Central memory CD8-positive, alpha-beta T cell (primary cell): ENCODE data around the gene MKRN2.

ENCODE experiments used
- ATAC-seq: fragments of 150-1000 bp; cut with Tn5 transposase; replicated peaks from 2 replicates; pipeline ENCODE4 v1.10.0; 2022; ENCODE audit warnings: mild to moderate bottlenecking, moderate FRiP score, moderate number of reproducible peaks; ENCODE audit not compliant: poor library complexity, severe bottlenecking; ENCODE audit errors: extremely low read depth
- DNase-seq, 2 donors: peaks; one replicate each; pipeline ENCODE4 v3.0.0; 2021; ENCODE audit warnings: low spot score in 2 of 2
- H3K27ac Mint-ChIP-seq: one replicate; pipeline ENCODE4 v1.8.0; 2022; ENCODE audit warnings: low read depth, mild to moderate bottlenecking, moderate library complexity, mixed read lengths
- H3K27me3 Mint-ChIP-seq: one replicate; pipeline ENCODE4 v1.8.0; 2022; ENCODE audit warnings: mixed read lengths
- H3K36me3 Mint-ChIP-seq: one replicate; pipeline ENCODE4 v1.8.0; 2022; ENCODE audit warnings: mild to moderate bottlenecking, moderate library complexity, mixed read lengths; ENCODE audit not compliant: insufficient read depth
- H3K4me1 Mint-ChIP-seq: one replicate; pipeline ENCODE4 v1.8.0; 2022; ENCODE audit warnings: mixed read lengths
- H3K4me3 Mint-ChIP-seq: one replicate; pipeline ENCODE4 v1.8.0; 2022; ENCODE audit warnings: mild to moderate bottlenecking, moderate library complexity, mixed read lengths
- H3K9me3 Mint-ChIP-seq: one replicate; pipeline ENCODE4 v1.8.0; 2022; ENCODE audit warnings: mixed read lengths

MKRN2 gene

DNA sequence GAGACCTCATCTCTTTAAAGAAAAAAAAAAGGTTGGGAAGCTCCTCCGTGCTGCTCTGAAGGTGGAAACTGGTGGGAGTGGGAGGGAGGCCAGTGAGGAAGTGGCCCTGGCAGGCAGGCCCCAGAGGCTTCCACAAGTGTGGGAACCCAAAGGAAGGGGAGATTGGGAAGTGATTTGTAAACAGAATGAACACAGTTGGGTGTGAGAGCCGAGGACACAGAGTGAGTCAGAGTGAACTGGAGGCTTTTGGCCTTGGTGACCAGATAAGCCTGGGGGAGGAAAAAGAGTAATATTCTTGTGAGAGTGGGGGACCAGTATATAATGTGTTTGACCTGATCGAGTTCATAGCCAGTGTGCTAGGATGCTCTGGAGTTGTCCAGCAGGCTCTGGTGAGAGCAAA, 23.0 kb downstream of the MKRN2 start:
- no peak for DNase-seq
- Mint-ChIP-seq H3K27me3 (no peaks in the 10 kb centered on the region), H3K27ac (peak overlapping the region; percentile 54), H3K36me3 (peaks cover 67% of the 10 kb centered on the region), H3K4me1 (peaks cover 7% of the 10 kb centered on the region), H3K9me3 (no peaks in the 10 kb centered on the region), H3K4me3 (no peak overlapping the region)
- no peak for ATAC-seq

DNA sequence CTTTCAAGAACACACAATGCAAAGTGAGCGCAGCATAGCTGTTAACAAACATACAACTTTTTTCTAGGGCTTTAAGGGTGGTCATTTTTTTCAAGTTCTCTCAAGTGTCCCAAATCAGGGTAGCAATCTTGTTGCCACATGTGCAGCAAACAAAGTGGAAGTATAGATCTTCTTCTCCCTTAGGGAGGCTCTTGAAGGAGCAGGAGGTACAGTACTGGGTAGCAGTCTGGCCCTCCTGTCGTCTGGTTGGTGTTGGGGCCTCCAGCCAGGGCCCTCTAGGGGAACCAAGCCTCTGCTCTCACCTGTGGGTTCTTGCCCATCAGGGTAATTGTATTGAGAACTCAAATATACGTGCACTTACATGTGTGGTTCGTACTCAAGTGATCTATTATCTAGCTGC, 25.8 kb downstream of the MKRN2 start:
- peaks cover 59% of the 10 kb centered on the region for H3K36me3 Mint-ChIP-seq

DNA sequence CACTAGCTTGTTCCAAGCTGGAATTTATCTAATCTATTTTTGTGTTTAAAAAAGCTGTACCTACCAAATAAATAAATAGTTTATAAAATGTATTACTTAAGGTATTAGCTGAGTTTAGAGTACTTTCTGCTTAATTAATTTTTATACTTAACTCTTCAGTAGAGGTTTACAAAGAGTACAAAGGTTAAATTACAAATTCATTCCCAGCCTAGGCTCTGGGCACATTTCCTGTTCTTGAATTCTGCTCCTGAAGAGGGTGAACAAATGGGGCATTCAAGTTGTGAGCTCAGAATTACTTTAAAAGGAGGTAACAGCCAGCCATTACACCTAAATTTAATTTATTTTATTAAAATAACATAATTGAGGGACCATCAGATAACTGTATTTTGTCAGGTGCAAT, 26.4 kb downstream of the MKRN2 start:
- no peak overlapping the region for H3K27ac Mint-ChIP-seq
- peaks cover 56% of the 10 kb centered on the region for H3K36me3 Mint-ChIP-seq
- ATAC-seq: no peak
- peaks cover 7% of the 10 kb centered on the region for H3K4me1 Mint-ChIP-seq
- H3K27me3 Mint-ChIP-seq: no peaks in the 10 kb centered on the region
- no peak overlapping the region for H3K4me3 Mint-ChIP-seq
- H3K9me3 Mint-ChIP-seq: no peaks in the 10 kb centered on the region
- no peak for DNase-seq

More for the DNA sequence above, 25.8 kb downstream of the MKRN2 start:
- no peak for DNase-seq
- peaks cover 7% of the 10 kb centered on the region for H3K4me1 Mint-ChIP-seq
- no peak overlapping the region for H3K27ac Mint-ChIP-seq
- ATAC-seq: no peak
- H3K9me3 Mint-ChIP-seq: no peaks in the 10 kb centered on the region
- no peak overlapping the region for H3K4me3 Mint-ChIP-seq
- no peaks in the 10 kb centered on the region for H3K27me3 Mint-ChIP-seq

DNA sequence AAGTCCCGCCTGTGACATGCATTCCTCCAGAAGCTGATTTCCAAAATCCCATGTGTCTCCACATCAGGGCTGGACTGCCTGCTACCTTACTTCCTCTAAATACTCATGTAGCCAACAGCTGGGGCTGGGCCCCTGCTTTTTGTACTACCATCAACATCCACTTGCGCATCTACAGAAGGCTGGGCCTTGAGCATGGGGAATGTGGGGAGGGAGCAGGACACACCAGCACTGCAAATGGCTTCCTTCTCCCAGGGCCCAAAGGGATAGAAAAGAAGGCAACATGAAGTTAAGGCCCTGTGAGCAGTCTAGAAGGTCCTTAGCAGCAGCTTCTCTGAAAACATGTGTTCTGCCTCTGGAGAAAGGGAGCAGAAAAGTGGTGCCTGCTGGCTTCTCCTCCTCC, 27.2 kb downstream of the MKRN2 start:
- Mint-ChIP-seq H3K36me3 (peaks cover 56% of the 10 kb centered on the region), H3K4me1 (peaks cover 7% of the 10 kb centered on the region), H3K27ac (no peak overlapping the region), H3K9me3 (no peaks in the 10 kb centered on the region), H3K4me3 (no peak overlapping the region), H3K27me3 (no peaks in the 10 kb centered on the region)
- DNase-seq (no peak), ATAC-seq (no peak)

DNA sequence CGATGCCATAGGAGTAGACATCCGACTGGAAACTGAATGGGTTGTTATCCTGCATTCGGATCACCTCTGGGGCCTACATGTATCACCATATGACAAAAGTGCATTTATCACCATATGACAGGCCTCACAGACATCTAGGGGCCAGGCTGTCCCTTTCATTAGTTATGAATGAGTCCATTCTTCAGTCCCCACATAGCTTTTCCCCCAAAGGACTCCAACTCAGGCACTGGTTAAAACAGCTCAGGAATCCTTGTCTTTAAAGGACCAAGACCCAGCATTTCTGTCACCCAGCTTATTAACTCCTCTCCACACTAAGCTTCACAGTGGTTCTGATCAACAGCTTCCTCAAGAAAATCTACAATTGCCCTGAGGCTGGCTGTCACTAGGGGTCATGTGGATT, 28.3 kb downstream of the MKRN2 start:
- no peaks in the 10 kb centered on the region for H3K4me1 Mint-ChIP-seq
- no peak overlapping the region for H3K4me3 Mint-ChIP-seq
- no peaks in the 10 kb centered on the region for H3K9me3 Mint-ChIP-seq
- H3K36me3 Mint-ChIP-seq: peaks cover 57% of the 10 kb centered on the region
- H3K27me3 Mint-ChIP-seq: no peaks in the 10 kb centered on the region
- ATAC-seq: no peak
- DNase-seq: no peak
- peak overlapping the region; percentile 3 for H3K27ac Mint-ChIP-seq

DNA sequence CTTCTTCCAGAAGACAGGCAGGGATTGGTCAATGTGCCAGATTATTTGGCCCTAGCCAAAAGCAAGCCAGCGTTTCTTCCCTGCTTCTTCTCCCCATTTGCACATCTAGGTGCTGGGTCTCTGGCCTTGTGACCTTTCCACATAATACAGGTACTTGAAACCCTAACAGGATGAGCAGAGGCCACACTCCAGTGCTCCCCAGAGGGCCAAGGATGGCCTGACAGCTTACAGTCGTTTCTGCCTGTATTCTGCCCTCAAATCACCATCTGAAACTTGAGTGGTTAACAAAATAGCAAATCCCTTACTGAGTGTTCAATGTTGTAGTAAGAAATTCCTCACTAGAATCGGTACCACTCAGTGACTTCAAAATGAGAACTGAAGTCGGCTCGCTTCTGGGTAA, 29.1 kb downstream of the MKRN2 start:
- Mint-ChIP-seq H3K4me3 (no peak overlapping the region), H3K36me3 (peaks cover 62% of the 10 kb centered on the region), H3K4me1 (no peaks in the 10 kb centered on the region), H3K27me3 (no peaks in the 10 kb centered on the region), H3K9me3 (no peaks in the 10 kb centered on the region), H3K27ac (no peak overlapping the region)
- ATAC-seq (no peak), DNase-seq (no peak)

DNA sequence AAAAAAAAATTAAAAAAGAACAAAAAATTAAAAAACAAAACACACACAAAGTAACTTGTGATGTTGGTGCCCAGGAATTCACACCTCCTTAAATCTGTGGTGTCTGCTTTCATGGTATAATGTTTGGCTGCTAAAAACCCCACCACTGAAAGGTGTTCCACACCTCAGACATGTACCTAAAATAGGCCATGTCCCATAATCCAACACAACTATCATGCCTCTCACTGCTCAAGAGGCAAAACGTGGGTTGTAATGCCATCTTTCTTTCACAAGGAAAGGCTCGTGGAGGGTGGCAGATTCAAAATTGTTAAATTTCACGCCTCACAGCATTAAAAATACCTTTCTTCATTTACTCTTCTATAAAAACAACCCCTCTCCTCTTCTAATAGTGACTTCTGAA, 29.5 kb downstream of the MKRN2 start:
- no peaks in the 10 kb centered on the region for H3K4me1 Mint-ChIP-seq
- no peak for ATAC-seq

DNA sequence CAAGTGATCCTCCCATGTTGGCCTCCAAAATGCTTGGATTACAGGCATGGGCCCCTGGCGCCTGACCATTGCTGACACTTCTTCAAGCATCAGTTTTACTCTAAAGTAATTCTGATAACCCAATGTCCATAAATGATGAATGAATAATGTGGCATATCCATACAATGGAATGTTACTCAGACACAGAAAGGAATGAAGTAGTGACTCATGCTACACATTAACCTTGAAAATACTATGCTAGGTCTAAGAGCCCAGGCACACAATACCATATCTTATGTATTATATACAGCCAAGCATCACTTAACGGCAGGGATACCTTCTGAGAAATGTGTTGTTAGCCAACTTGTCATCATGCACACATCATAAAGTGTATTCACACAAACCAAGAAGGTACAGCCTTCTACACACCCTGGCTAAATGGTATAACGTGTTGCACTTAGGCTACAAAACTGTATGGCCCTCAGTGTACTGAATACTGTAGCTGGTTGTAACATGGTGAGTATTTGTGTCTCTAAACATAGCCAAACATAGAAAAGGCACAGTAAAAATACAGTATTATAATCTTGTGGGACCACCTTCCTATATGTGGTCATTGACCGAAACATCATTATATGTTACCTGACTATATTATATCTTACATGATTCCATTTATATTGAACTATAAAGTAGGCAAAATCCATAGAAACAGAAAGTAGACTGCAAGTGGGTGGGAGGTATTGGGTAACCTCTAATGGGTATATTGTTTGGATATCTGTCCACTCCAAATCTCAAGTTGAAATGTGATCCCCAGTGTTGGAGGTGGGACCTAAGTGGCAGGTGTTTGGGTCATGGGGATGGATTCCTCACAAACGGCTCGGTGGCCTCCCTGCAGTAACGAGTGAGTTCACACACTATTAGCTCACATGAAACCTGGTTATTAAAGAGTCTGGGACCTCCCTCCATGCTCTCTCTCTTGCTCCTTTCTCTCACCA, 31.4 kb downstream of the MKRN2 start:
- no peak for ATAC-seq
- no peaks in the 10 kb centered on the region for H3K4me1 Mint-ChIP-seq
- DNase-seq: no peak
- H3K4me3 Mint-ChIP-seq: no peak overlapping the region
- H3K27ac Mint-ChIP-seq: no peak overlapping the region
- no peaks in the 10 kb centered on the region for H3K27me3 Mint-ChIP-seq
- no peaks in the 10 kb centered on the region for H3K9me3 Mint-ChIP-seq
- H3K36me3 Mint-ChIP-seq: peaks cover 59% of the 10 kb centered on the region

More for the DNA sequence above, 29.5 kb downstream of the MKRN2 start:
- Mint-ChIP-seq H3K9me3 (no peaks in the 10 kb centered on the region), H3K36me3 (peaks cover 63% of the 10 kb centered on the region), H3K4me3 (no peak overlapping the region), H3K27me3 (no peaks in the 10 kb centered on the region), H3K27ac (no peak overlapping the region)
- no peak for DNase-seq

DNA sequence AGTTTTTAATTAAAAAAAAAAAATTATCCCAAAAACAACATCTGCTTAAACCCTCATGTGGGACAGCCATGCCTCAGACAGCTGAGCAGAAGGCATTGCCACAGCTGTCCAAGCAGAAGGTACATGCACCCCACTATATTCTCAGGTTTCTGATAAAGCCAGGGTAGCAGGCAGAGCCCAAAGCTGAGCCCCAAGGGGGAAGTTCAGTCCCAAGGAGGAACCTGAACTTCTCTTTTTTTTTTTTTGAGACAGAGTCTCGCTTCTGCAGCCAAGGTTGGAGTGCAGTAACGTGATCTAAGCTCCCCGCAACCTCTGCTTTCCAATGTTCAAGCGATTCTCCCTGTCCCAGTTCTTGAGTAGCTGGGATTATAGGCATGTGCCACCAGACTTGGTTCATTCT, 33.2 kb downstream of the MKRN2 start:
- DNase-seq (no peak), ATAC-seq (no peak)
- H3K27ac Mint-ChIP-seq: no peak overlapping the region
- H3K4me1 Mint-ChIP-seq: no peaks in the 10 kb centered on the region
- H3K4me3 Mint-ChIP-seq: no peak overlapping the region
- H3K9me3 Mint-ChIP-seq: no peaks in the 10 kb centered on the region
- no peaks in the 10 kb centered on the region for H3K27me3 Mint-ChIP-seq
- H3K36me3 Mint-ChIP-seq: peaks cover 60% of the 10 kb centered on the region

DNA sequence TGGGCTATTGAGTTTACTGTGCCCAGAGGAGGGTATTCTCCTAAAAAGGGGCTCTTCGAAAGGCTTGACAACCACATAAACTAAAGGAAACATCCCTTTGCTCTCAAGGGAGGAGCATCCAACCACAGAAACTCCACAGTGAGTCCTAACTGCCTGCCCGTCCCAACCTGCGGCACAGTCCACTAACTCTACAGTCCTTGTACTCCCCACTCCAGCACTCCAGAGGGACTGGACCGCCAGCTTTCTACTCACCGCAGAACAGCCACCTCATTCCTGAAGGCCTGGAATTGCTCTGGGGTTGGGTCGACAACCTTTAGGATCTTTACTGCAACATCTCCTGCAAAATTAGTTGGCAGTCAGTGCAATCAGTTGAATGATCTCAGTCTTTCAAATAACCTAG, 34.6 kb downstream of the MKRN2 start:
- H3K27me3 Mint-ChIP-seq: no peaks in the 10 kb centered on the region
- no peak for ATAC-seq
- no peaks in the 10 kb centered on the region for H3K4me1 Mint-ChIP-seq
- H3K36me3 Mint-ChIP-seq: peaks cover 56% of the 10 kb centered on the region
- no peak overlapping the region for H3K4me3 Mint-ChIP-seq
- H3K9me3 Mint-ChIP-seq: no peaks in the 10 kb centered on the region
- no peak for DNase-seq
- no peak overlapping the region for H3K27ac Mint-ChIP-seq

DNA sequence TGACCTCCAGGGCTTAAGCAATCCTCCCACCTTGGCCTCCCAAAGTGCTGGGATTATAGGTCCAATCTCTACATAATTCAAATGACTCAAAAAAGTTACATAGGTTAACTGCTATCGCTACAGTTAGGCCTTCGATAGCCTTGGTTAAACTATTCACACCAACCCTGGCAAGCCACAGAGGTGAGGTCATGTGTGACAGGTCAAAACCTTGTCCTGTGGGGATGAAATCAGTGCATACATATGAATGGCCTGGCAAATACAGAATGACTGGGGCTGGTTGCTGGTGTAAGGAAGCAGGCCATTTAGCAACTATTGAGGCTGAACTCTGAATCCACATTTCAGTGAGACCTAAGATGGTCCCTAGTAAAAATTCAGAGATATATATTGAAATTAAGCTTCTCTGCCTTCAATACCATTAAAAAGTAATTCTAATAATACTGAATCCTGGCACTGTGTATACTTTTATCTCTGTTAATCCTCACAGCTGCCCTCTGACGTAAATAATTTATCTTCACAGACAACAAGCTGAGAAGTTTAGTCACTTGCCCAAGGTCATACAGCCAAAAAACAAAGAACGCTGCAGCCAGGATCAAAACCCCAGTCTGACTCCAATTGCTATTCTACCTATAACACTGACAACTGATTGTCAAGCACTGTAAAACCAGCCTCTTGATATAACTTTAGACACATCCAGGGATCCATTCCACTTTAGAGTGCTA, 35.3 kb downstream of the MKRN2 start:
- Mint-ChIP-seq H3K27ac (no peak overlapping the region), H3K4me1 (no peaks in the 10 kb centered on the region), H3K4me3 (no peak overlapping the region), H3K36me3 (peaks cover 59% of the 10 kb centered on the region), H3K27me3 (no peaks in the 10 kb centered on the region), H3K9me3 (no peaks in the 10 kb centered on the region)
- ATAC-seq (no peak), DNase-seq (no peak)

DNA sequence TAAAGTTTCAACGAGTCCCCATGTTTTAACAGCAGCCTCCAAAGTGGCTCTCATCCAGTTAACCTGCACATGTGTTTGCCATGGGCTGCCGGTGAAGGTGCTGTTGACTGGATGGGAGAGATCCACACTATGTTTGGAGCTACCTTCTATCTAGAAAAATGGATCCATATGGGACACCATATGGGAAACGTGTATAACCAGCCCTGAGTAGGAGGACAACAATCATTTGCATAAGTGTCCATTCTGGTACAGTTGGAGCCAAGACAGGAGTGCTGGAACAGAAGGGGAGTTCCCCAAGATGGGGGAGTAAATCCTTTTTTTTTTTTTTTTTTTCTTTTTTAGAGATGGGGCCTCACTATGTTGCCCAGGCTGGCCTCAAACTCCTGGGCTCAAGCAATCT, 36.6 kb downstream of the MKRN2 start:
- Mint-ChIP-seq H3K36me3 (peaks cover 67% of the 10 kb centered on the region), H3K27ac (peak overlapping the region; percentile 44), H3K9me3 (no peaks in the 10 kb centered on the region), H3K27me3 (no peaks in the 10 kb centered on the region), H3K4me3 (no peak overlapping the region), H3K4me1 (no peaks in the 10 kb centered on the region)
- ATAC-seq: no peak
- no peak for DNase-seq

DNA sequence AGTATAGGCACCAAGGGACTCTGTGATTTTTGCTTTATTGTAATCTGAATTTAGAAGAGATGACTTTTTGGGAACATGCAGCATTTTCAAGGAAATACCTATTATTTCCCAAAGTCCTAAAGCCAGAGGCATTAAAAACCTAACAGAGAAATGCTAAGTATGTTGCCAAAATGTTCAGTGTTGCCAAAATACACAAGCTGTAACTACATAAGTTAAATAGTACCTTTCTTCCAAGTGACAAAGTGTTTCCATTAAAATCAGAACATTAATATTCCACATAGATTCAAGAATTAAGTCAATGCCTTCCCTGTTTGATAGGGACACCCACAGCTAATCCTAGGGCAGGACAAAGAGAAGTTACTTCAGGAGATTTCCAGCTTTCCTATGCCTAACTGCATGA, 42.0 kb downstream of the MKRN2 start:
- peaks cover 63% of the 10 kb centered on the region for H3K36me3 Mint-ChIP-seq
- H3K4me3 Mint-ChIP-seq: no peak overlapping the region
- DNase-seq (no peak), ATAC-seq (no peak)
- H3K4me1 Mint-ChIP-seq: no peaks in the 10 kb centered on the region
- no peaks in the 10 kb centered on the region for H3K9me3 Mint-ChIP-seq
- H3K27me3 Mint-ChIP-seq: no peaks in the 10 kb centered on the region
- H3K27ac Mint-ChIP-seq: no peak overlapping the region
